Stimulated activated CD8-positive, alpha-beta memory T cell treated with anti-CD3 and anti-CD28 coated beads, Interleukin-7, amount 100 ng/mL, for 4 hours (primary cell): ENCODE measurements around the gene GLIS2.
A peak's percentile ranks its signal among the peaks of the same experiment; 100 is the strongest.

Source experiments
- DNase-seq, 2 donors: peaks; one replicate each; pipeline ENCODE4 v3.0.0-alpha.2; 2020; ENCODE audit warnings: low read depth in 2 of 2

GLIS2 gene

GRCh38 chr16:4315186-4316107 is at the start of gene GLIS2:
GLIS2 (plus strand) TSS chr16:4316067; CDS start chr16:4332281, 16,214 bp downstream.
- peak in 1 of 2 donors; percentile 35 for DNase-seq

GRCh38 chr16:4266372-4266771 is 49.5 kb upstream of the GLIS2 start:
- no peak for DNase-seq

- DNase-seq: no peak
Observed at GRCh38 chr16:4270091-4270490, 45.8 kb upstream of the GLIS2 start.

- no peak for DNase-seq
Observed at GRCh38 chr16:4270595-4270994, 45.3 kb upstream of the GLIS2 start.

- peak; percentile 86 to 89 for DNase-seq
Observed at GRCh38 chr16:4271176-4272113, 44.4 kb upstream of the GLIS2 start.

- no peak for DNase-seq
Observed at GRCh38 chr16:4272114-4272956, 43.5 kb upstream of the GLIS2 start.

GRCh38 chr16:4273858-4274311 is 42.0 kb upstream of the GLIS2 start:
- peak in 1 of 2 donors; percentile 42 for DNase-seq

- no peak for DNase-seq
Observed at GRCh38 chr16:4275861-4276260, 40.0 kb upstream of the GLIS2 start.

GRCh38 chr16:4277987-4278513 is 37.8 kb upstream of the GLIS2 start:
- DNase-seq: no peak

- DNase-seq: no peak
Observed at GRCh38 chr16:4280625-4281024, 35.2 kb upstream of the GLIS2 start.

GRCh38 chr16:4283441-4283840 is 32.4 kb upstream of the GLIS2 start:
- no peak for DNase-seq

- DNase-seq: no peak
Observed at GRCh38 chr16:4283939-4284338, 31.9 kb upstream of the GLIS2 start.

- DNase-seq: no peak
Observed at GRCh38 chr16:4285167-4285566, 30.7 kb upstream of the GLIS2 start.

- DNase-seq: peak; percentile 47 to 64
Observed at GRCh38 chr16:4288148-4288921, 27.5 kb upstream of the GLIS2 start.

- DNase-seq: no peak
Observed at GRCh38 chr16:4290236-4290830, 25.5 kb upstream of the GLIS2 start.

- no peak for DNase-seq
Observed at GRCh38 chr16:4291699-4292098, 24.2 kb upstream of the GLIS2 start.

- DNase-seq: no peak
Observed at GRCh38 chr16:4293181-4293716, 22.6 kb upstream of the GLIS2 start.

- no peak for DNase-seq
Observed at GRCh38 chr16:4293822-4294457, 21.9 kb upstream of the GLIS2 start.

- DNase-seq: no peak
Observed at GRCh38 chr16:4295581-4295980, 20.3 kb upstream of the GLIS2 start.
